ENCODE data around the gene RNF223.

Gene RNF223

GRCh38 chr1:1059494-1060280 is 14.4 kb downstream of the RNF223 start:
- H3K9ac ChIP-seq (ENCODE audit: low read length) = peak overlapping the region; percentile 56
- no peak overlapping the region for H2AFZ ChIP-seq (ENCODE audit: low read length)
- TF ChIP-seq CTCF (IDR thresholded peaks at IDR 0.05; ENCODE audit: low read length) (no peak), EZH2 (IDR thresholded peaks at IDR 0.05; ENCODE audit: borderline replicate concordance, low read length) (no peak)
- H3K9me3 ChIP-seq (ENCODE audit: low read length) = no peaks in the 10 kb centered on the region
- H3K4me3 ChIP-seq (ENCODE audit: low read depth, low read length, poor library complexity, severe bottlenecking) = peak overlapping the region; percentile 63
- H3K27me3 ChIP-seq (ENCODE audit: insufficient read depth, low read length) = no peaks in the 10 kb centered on the region
- no peaks in the 10 kb centered on the region for H4K20me1 ChIP-seq (ENCODE audit: insufficient read depth, low read length)
- H3F3A ChIP-seq (ENCODE audit: insufficient read depth, low read length) = no peaks in the 10 kb centered on the region
- no peak overlapping the region for H3K27ac ChIP-seq (ENCODE audit: low read depth, low read length, poor library complexity, severe bottlenecking)
- peak overlapping the region; percentile 80 for H3K4me2 ChIP-seq (ENCODE audit: low read length)
- H3K9me2 ChIP-seq (ENCODE audit: low read depth, low read length) = no peaks in the 10 kb centered on the region
- no peaks in the 10 kb centered on the region for H3K36me3 ChIP-seq (ENCODE audit: insufficient read depth, low read length)
- H3K4me1 ChIP-seq (ENCODE audit: insufficient read depth, low read length, severe bottlenecking) = peaks cover 4% of the 10 kb centered on the region
- H3K79me2 ChIP-seq (ENCODE audit: insufficient read depth, low read length) = no peaks in the 10 kb centered on the region

GRCh38 chr1:1058921-1059493 is 15.1 kb downstream of the RNF223 start:
- H2AFZ ChIP-seq (ENCODE audit: low read length) = no peak overlapping the region
- peak overlapping the region; percentile 56 for H3K9ac ChIP-seq (ENCODE audit: low read length)
- peaks cover 4% of the 10 kb centered on the region for H3K4me1 ChIP-seq (ENCODE audit: insufficient read depth, low read length, severe bottlenecking)

More at GRCh38 chr1:1058921-1059493, 15.1 kb downstream of the RNF223 start:
- Histone ChIP-seq H3K36me3 (ENCODE audit: insufficient read depth, low read length) (no peaks in the 10 kb centered on the region), H3K4me3 (ENCODE audit: low read depth, low read length, poor library complexity, severe bottlenecking) (peak overlapping the region; percentile 63), H3F3A (ENCODE audit: insufficient read depth, low read length) (no peaks in the 10 kb centered on the region), H3K9me3 (ENCODE audit: low read length) (no peaks in the 10 kb centered on the region), H3K27me3 (ENCODE audit: insufficient read depth, low read length) (no peaks in the 10 kb centered on the region), H3K79me2 (ENCODE audit: insufficient read depth, low read length) (no peaks in the 10 kb centered on the region), H4K20me1 (ENCODE audit: insufficient read depth, low read length) (no peaks in the 10 kb centered on the region), H3K4me2 (ENCODE audit: low read length) (peak overlapping the region; percentile 80), H3K27ac (ENCODE audit: low read depth, low read length, poor library complexity, severe bottlenecking) (no peak overlapping the region), H3K9me2 (ENCODE audit: low read depth, low read length) (no peaks in the 10 kb centered on the region)
- TF ChIP-seq EZH2 (IDR thresholded peaks at IDR 0.05; ENCODE audit: borderline replicate concordance, low read length) = no peak
- TF ChIP-seq CTCF (IDR thresholded peaks at IDR 0.05; ENCODE audit: low read length) = peak; percentile 63

Measured in OCI-LY1 (cell line).